HG03342 (cell line): ENCODE results near the gene PHETA1.

ENCODE experiments used
- ATAC-seq: cut with Tn5 transposase; IDR thresholded peaks from one replicate; pipeline ENCODE4 v1.9.1; 2021; ENCODE audit warnings: mild to moderate bottlenecking, moderate library complexity; ENCODE audit not compliant: unreplicated experiment

Gene PHETA1, protein sequence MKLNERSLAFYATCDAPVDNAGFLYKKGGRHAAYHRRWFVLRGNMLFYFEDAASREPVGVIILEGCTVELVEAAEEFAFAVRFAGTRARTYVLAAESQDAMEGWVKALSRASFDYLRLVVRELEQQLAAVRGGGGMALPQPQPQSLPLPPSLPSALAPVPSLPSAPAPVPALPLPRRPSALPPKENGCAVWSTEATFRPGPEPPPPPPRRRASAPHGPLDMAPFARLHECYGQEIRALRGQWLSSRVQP

DNA sequence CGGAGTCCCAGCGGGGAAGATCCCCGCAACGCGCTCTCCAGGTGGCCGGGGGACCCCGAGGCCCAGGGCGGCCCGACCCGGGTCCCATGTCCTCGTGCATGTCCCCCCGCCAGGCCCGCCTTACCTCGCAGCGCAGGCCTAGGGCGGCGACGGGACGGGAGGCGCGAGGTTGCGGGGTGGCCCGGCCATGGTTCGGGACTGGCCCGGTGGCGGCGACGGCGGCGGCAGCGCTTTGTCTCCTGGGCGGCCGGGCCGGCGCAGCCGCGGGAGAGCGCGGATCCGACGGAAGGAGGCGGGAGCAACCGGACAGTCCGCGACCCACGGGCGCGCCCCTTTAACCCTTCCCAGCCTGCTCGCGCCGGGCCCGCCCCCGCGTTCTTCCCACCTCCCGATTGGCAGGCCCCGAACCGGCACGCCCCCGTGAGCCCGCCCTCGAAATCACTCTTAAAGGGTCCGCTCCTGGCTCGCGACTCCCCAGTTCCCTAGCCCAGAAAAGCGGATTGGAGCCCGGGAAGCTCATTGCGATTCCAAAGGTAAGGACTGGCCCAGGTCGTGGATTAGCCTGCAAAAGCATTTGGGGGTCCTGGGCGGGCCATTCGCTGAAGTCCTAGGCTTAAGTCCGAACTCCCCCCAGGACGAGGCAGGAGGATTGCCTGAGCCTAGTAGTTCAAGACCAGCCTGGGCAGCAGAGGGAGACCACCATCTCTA is at the start of gene PHETA1:
PHETA1 (minus strand) TSS at position 308 of the 708 bp plus-strand sequence. CDS start 5,668 bp downstream, outside the sequence.
- peak; percentile 92 for ATAC-seq

DNA sequence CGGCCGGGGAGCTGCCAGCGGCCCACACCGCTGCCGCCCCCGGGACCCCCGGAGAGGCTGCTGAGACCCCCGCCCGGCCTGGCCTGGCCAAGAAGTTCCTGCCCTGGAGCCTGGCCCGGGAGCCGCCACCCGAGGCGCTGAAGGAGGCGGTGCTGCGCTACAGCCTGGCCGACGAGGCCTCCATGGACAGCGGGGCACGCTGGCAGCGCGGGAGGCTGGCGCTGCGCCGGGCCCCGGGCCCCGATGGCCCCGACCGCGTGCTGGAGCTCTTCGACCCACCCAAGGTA is 49.6 kb upstream of the PHETA1 start:
- no peak for ATAC-seq

DNA sequence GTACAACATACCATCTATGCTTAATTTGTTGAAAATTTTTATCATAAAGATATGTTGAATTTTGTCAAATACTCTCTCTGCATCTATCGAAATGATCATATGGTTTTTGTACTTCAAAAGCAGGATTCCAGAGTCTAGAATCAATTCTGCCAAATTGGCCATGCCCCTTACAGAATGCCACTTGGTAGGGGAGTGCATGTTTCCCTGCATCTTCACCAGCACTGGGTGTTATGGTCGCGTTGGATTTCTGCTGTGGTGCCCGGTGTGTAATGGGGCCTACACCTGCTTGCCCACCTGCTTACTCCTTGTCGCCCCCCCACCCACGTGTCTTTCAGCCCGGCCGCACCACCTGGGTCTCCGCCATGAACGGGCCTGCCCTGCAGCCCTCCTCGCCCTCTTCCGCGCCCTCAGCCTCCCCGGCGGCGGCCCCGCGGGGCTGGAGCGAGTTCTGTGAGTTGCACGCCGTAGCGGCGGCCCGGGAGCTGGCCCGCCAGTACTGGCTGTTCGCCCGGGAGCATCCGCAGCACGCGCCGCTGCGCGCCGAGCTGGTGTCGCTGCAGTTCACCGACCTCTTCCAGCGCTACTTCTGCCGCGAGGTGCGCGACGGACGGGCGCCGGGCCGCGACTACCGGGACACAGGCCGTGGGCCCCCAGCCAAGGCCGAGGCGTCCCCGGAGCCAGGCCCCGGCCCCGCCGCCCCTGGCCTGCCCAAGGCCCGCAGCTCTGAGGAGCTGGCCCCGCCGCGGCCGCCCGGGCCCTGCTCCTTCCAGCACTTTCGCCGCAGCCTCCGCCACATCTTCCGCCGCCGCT is 49.1 kb upstream of the PHETA1 start:
- ATAC-seq: no peak

GRCh38 chr12:111417290-111417689 is 48.4 kb upstream of the PHETA1 start:
- no peak for ATAC-seq

DNA sequence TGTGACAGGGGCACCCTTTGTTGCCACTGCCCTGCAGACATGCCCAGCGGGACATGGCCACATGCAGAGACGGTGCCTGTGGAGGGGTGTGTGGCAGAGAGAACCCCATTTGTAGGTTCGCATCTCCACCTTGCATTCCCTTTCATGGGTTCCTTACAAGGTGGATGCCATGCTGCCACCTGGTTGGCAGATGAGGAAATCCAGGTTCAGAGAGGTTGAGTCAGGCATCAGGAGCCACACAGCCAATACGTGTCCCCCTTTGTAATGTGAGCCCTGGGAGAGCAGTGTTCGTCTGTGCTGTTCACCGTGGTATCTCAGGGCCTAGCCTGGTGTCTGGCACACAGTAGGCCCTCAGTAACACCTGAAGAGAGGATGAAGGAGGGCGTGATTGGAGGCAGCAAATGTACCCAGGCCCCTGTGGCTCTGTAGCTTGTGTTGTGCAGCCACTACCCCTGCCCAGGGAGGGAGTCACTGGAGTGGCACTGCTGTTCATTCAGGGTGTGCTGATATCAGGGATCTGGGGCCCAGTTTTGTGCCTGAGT is 45.9 kb upstream of the PHETA1 start:
- ATAC-seq: no peak

GRCh38 chr12:111413442-111414086 is 44.7 kb upstream of the PHETA1 start:
- ATAC-seq: no peak

GRCh38 chr12:111412830-111413441 is 44.0 kb upstream of the PHETA1 start:
- ATAC-seq: no peak

- ATAC-seq: no peak
Observed at GRCh38 chr12:111412007-111412829, 43.3 kb upstream of the PHETA1 start.

DNA sequence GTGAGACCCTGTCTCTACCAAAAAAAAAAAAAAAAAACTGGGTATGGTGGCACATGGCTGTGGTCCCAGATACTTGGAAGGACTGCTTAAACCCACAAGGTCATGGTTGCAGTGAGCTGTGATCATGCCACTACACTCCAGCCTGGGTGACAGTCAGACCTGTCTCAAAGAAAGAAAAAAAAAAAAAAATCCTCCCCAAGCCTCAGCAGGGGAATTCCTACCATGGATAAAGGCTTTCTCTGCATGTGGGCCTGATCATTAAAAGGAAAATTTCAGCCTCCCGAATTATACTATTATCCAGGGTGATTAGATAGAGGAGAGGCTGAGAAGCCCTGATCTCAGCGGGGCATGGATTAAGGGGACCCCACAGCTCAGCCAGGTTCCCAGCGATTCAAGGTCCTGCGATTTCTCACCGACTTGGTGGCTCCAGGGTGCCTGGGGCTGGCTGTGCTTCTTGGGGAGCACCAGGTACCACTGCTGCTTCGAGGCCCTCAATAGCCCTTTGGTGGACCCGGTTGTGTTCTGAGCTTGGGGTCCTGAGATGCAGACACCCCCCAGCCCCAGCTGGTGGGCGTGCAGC is 42.4 kb upstream of the PHETA1 start:
- ATAC-seq: no peak

- ATAC-seq: no peak
Observed at GRCh38 chr12:111410431-111411184, 41.7 kb upstream of the PHETA1 start.

GRCh38 chr12:111409780-111410430 is 41.0 kb upstream of the PHETA1 start:
- ATAC-seq: no peak

DNA sequence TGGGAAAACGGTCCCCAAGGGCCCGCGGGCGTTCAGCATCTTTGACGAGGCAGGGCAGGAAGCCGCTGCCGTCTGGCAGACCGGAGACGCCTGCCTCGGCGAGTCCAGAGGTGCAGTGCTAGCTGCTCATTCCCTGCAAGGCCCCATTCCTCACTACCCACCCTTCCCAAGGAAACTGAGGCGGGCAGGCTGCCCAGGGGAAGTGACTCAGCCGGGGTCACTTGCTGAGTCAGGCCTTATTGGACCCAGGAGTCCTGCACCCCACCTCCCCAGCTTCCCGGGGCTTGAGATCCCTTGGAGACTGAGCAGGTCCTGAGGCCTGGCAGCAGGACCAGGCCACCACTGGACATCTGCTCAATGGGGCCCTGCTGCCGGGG is 40.5 kb upstream of the PHETA1 start:
- ATAC-seq: no peak

GRCh38 chr12:111408686-111409402 is 39.9 kb upstream of the PHETA1 start:
- no peak for ATAC-seq

DNA sequence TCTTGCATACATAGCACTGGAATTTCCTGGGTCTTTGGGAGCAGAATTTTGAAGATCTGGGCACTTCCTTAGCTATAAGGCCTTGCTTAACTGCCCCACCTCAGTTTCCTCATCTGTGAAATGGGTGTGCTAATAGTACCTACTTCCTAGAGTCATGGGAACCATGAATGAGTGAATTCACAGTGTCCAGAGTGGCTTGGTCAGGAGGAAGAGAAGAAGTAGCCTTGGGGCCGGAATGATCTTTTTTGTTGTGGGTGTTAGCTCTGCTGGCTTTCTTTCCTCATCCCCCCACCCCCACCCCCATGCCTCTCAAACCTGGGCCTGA is 39.2 kb upstream of the PHETA1 start:
- no peak for ATAC-seq

DNA sequence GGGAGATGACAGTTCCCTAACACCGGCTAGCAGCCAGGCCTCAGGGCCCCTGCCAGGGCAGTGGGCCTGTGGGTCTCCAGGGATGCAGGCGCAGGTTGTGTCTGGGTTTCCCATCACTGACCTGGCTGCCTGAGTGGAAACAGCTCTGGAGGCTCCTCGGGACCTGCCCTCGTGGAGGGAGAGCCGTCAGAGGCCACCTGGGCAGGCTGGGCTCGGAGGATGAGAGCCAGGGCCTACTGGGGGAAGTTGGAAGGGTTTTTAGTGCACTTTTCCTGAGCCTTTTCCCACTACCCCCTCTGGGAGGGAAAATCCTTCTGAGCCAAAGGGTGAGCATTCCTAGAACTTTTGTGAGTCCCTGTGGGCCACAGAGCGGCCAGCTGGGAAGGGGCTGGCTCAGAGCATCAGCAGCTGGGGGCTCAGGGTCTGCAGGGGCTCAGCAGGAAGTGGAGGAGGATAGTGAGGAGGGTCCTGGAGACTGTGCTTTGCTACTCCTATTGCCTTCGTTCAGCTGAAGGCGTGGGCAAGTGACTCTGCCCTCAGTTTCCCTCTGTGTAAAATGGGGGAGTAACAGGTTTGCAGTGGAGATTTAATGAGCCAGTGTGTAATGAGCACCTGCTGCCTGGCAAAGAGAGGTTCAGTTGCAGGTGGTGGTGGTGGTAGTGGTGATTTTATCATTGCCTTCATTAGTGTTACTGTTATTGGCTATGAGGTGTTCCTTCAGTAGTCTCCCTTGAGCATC is 38.7 kb upstream of the PHETA1 start:
- ATAC-seq: no peak

- no peak for ATAC-seq
Observed at GRCh38 chr12:111406474-111407376, 37.8 kb upstream of the PHETA1 start.
